ENCODE measurements around the gene C17orf75.
"Not testable (repeated sequence)": the region's sequence is repeated elsewhere in the genome, so short reads cannot be mapped to it uniquely, and the experiment has no call there.

DNA sequence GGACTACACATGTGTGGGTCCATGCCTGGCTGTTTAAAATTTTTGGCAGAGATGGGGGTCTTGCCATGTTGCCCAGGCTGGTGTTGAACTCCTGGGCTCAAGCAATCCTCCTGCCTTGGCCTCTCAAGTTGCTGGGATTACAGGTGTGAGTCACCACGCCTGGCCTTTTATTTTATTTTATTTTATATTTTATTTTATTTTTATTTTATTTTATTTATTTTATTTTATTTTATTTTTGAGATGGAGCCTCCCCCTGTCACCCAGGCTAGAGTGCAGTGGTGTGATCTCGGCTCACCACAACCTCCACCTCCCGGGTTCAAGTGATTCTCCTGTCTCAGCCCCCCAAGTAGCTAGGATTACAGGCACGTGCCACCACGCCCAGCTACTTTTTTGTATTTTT, 25.3 kb downstream of the C17orf75 start:
- TF ChIP-seq, protein P1, sequence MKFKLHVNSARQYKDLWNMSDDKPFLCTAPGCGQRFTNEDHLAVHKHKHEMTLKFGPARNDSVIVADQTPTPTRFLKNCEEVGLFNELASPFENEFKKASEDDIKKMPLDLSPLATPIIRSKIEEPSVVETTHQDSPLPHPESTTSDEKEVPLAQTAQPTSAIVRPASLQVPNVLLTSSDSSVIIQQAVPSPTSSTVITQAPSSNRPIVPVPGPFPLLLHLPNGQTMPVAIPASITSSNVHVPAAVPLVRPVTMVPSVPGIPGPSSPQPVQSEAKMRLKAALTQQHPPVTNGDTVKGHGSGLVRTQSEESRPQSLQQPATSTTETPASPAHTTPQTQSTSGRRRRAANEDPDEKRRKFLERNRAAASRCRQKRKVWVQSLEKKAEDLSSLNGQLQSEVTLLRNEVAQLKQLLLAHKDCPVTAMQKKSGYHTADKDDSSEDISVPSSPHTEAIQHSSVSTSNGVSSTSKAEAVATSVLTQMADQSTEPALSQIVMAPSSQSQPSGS (tag by site-specific recombination; IDR thresholded peaks at IDR 0.05; ENCODE audit: low read depth) = not testable (repeated sequence)
- TF ChIP-seq, protein P2, sequence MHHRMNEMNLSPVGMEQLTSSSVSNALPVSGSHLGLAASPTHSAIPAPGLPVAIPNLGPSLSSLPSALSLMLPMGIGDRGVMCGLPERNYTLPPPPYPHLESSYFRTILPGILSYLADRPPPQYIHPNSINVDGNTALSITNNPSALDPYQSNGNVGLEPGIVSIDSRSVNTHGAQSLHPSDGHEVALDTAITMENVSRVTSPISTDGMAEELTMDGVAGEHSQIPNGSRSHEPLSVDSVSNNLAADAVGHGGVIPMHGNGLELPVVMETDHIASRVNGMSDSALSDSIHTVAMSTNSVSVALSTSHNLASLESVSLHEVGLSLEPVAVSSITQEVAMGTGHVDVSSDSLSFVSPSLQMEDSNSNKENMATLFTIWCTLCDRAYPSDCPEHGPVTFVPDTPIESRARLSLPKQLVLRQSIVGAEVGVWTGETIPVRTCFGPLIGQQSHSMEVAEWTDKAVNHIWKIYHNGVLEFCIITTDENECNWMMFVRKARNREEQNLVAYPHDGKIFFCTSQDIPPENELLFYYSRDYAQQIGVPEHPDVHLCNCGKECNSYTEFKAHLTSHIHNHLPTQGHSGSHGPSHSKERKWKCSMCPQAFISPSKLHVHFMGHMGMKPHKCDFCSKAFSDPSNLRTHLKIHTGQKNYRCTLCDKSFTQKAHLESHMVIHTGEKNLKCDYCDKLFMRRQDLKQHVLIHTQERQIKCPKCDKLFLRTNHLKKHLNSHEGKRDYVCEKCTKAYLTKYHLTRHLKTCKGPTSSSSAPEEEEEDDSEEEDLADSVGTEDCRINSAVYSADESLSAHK (tag by site-specific recombination; IDR thresholded peaks at IDR 0.05) = not testable (repeated sequence)
- TF ChIP-seq KLF16, YY1 (tag by site-specific recombination; IDR thresholded peaks at IDR 0.05): not testable (repeated sequence)
- TF ChIP-seq, protein P3, sequence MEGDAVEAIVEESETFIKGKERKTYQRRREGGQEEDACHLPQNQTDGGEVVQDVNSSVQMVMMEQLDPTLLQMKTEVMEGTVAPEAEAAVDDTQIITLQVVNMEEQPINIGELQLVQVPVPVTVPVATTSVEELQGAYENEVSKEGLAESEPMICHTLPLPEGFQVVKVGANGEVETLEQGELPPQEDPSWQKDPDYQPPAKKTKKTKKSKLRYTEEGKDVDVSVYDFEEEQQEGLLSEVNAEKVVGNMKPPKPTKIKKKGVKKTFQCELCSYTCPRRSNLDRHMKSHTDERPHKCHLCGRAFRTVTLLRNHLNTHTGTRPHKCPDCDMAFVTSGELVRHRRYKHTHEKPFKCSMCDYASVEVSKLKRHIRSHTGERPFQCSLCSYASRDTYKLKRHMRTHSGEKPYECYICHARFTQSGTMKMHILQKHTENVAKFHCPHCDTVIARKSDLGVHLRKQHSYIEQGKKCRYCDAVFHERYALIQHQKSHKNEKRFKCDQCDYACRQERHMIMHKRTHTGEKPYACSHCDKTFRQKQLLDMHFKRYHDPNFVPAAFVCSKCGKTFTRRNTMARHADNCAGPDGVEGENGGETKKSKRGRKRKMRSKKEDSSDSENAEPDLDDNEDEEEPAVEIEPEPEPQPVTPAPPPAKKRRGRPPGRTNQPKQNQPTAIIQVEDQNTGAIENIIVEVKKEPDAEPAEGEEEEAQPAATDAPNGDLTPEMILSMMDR (tag by site-specific recombination; IDR thresholded peaks at IDR 0.05) = not testable (repeated sequence)
- TF ChIP-seq, protein P4, sequence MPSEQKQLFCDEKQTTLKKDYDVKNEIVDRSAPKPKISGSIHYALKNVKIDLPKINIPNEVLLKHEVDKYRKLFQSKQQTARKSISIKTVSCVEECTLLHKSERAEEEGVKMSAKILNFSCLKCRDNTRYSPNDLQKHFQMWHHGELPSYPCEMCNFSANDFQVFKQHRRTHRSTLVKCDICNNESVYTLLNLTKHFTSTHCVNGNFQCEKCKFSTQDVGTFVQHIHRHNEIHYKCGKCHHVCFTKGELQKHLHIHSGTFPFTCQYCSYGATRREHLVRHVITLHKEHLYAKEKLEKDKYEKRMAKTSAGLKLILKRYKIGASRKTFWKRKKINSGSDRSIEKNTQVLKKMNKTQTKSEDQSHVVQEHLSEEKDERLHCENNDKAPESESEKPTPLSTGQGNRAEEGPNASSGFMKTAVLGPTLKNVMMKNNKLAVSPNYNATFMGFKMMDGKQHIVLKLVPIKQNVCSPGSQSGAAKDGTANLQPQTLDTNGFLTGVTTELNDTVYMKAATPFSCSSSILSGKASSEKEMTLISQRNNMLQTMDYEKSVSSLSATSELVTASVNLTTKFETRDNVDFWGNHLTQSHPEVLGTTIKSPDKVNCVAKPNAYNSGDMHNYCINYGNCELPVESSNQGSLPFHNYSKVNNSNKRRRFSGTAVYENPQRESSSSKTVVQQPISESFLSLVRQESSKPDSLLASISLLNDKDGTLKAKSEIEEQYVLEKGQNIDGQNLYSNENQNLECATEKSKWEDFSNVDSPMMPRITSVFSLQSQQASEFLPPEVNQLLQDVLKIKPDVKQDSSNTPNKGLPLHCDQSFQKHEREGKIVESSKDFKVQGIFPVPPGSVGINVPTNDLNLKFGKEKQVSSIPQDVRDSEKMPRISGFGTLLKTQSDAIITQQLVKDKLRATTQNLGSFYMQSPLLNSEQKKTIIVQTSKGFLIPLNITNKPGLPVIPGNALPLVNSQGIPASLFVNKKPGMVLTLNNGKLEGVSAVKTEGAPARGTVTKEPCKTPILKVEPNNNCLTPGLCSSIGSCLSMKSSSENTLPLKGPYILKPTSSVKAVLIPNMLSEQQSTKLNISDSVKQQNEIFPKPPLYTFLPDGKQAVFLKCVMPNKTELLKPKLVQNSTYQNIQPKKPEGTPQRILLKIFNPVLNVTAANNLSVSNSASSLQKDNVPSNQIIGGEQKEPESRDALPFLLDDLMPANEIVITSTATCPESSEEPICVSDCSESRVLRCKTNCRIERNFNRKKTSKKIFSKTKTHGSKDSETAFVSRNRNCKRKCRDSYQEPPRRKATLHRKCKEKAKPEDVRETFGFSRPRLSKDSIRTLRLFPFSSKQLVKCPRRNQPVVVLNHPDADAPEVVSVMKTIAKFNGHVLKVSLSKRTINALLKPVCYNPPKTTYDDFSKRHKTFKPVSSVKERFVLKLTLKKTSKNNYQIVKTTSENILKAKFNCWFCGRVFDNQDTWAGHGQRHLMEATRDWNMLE (tag by site-specific recombination; conservative IDR thresholded peaks at IDR 0.05; ENCODE audit: low read depth) = not testable (repeated sequence)

All from HEK293 (cell line).